Measurements from ENCODE around the gene CCL18. TPM values are rescaled to one million over a fixed set of nuclear protein-coding genes. Genes with fewer than 3 reads are reported as not detected.
"Not testable (repeated sequence)": the region's sequence is repeated elsewhere in the genome, so short reads cannot be mapped to it uniquely, and the experiment has no call there.

CCL18 gene
- total and polyA plus RNA-seq, 4 experiments from 2014 or later = not detected

- no peaks in the 10 kb centered on the region for H3K36me3 Mint-ChIP-seq
- H3K27me3 Mint-ChIP-seq = no peaks in the 10 kb centered on the region
- no peaks in the 10 kb centered on the region for H3K27me3 ChIP-seq (ENCODE audit: insufficient read depth, low read length)
- H3K27ac ChIP-seq (ENCODE audit: low read depth, low read length) = no peak overlapping the region
- no peaks in the 10 kb centered on the region for H3K4me1 ChIP-seq (ENCODE audit: insufficient read depth, low read length)
- H3K9me3 Mint-ChIP-seq = peaks cover 0 to 2% (median 0%) of the 10 kb centered on the region in 8 donors
- H3K4me3 ChIP-seq (ENCODE audit: low read length in 2 of 2) = no peak overlapping the region
- H3K36me3 ChIP-seq (ENCODE audit: insufficient read depth, low read length) = no peaks in the 10 kb centered on the region
- H3K4me3 Mint-ChIP-seq = no peak overlapping the region
- POLR2A ChIA-PET (ENCODE audit: partially characterized antibody) = no interaction called here
- no peaks in the 10 kb centered on the region for H3K9me3 ChIP-seq (ENCODE audit: control insufficient read depth in 1 of 2, low read length in 2 of 2)
- H3K27ac Mint-ChIP-seq = no peak overlapping the region
- intact Hi-C loops (cut with micrococcal nuclease) = loop anchor here (1.0 kb wide), 1 partner anchor 102 kb away; no protein-coding TSS in a partner anchor
- peaks cover 3 to 9% (median 5%) of the 10 kb centered on the region in 4 donors for H3K4me1 Mint-ChIP-seq
- CTCF ChIA-PET (ENCODE audit: partially characterized antibody) = interaction anchor here (1.1 to 2.5 kb wide), 7 partner anchors 8 to 124 kb away, joined by 3 to 16 read pairs (median 6); partner anchors contain the start of gene CCL18
- no peak for DNase-seq
These were observed 7.7 kb downstream of the CCL18 start for GRCh38 chr17:36071751-36072150.

- H3K9me3 ChIP-seq (ENCODE audit: control insufficient read depth in 1 of 2, low read length in 2 of 2) = no peaks in the 10 kb centered on the region
- peak overlapping the region in 3 of 8 donors; percentile 24 to 60 (median 27) for H3K4me3 Mint-ChIP-seq
- ChIA-PET POLR2A (ENCODE audit: partially characterized antibody) (no interaction called here), CTCF (ENCODE audit: partially characterized antibody) (interaction anchor here (0.6 to 2.5 kb wide), 25 partner anchors 9 to 309 kb away, joined by 3 to 22 read pairs (median 4); partner anchors contain the start of genes CCL15 and CCL18)
- H3K36me3 ChIP-seq (ENCODE audit: insufficient read depth, low read length) = no peaks in the 10 kb centered on the region
- no peaks in the 10 kb centered on the region for H3K27me3 ChIP-seq (ENCODE audit: insufficient read depth, low read length)
- no peaks in the 10 kb centered on the region for H3K4me1 ChIP-seq (ENCODE audit: insufficient read depth, low read length)
- intact Hi-C loops (cut with micrococcal nuclease) = loop anchor here (1.0 kb wide), 1 partner anchor 103 kb away; no protein-coding TSS in a partner anchor
- peaks cover 0 to 4% (median 0%) of the 10 kb centered on the region in 8 donors for H3K9me3 Mint-ChIP-seq
- peak; percentile 28 to 44 (median 37) for DNase-seq
- H3K27ac Mint-ChIP-seq = peak overlapping the region in 1 of 7 donors; percentile 4
- no peak overlapping the region for H3K27ac ChIP-seq (ENCODE audit: low read depth, low read length)
- peaks cover 3 to 9% (median 5%) of the 10 kb centered on the region in 4 donors for H3K4me1 Mint-ChIP-seq
- H3K4me3 ChIP-seq (ENCODE audit: low read length in 2 of 2) = no peak overlapping the region
- no peaks in the 10 kb centered on the region for H3K27me3 Mint-ChIP-seq
- H3K36me3 Mint-ChIP-seq = no peaks in the 10 kb centered on the region
These were observed 8.5 kb downstream of the CCL18 start for GRCh38 chr17:36072431-36073121.

GRCh38 chr17:36074365-36074764 is 10.3 kb downstream of the CCL18 start:
- POLR2A ChIA-PET (ENCODE audit: partially characterized antibody) = no interaction called here
- H3K36me3 Mint-ChIP-seq = no peaks in the 10 kb centered on the region

DNA sequence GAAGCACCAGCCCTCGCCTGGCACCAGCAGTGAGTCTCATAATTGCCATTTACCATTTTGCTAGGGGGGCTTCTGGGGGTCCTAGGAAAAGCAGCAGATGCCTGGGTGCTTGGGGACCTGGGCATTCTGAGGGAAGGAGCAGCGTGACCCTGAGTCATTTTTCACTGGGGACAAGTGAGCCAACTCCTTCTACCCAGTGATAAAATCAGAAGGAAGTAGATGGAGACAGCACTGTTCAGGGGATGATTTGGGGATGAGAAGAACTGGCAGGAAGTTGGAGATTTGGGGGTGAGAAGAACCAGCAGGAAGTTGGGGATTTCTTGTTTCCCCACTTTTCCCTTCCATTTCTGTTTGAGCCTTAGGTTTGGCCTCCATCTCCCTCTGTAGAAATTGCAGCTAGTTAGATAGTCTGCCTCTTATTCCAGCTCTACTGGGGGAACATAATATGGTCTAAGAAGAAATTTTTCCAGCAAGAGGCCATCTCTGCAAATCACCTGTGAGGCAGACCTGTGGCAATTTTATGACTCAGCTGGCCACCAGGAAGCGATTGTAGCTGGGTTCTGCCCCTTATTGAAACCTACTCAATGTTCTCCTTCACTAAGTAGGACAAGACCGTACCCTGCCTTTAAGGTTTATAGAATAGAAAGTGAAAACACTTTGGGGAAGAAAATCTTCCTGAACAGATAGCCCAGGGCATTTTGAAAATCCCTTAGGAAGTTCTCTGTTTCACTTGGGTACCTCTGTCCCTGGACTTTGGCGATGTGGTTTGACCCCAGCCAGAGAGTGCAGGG is 17.8 kb downstream of the CCL18 start:
- Mint-ChIP-seq H3K4me3 (peak overlapping the region in 7 of 8 donors; percentile 50 to 86 (median 58)), H3K4me1 (peaks cover 7 to 24% (median 17%) of the 10 kb centered on the region in 4 donors), H3K27ac (peak overlapping the region; percentile 52 to 89 (median 81))
- ChIA-PET POLR2A (ENCODE audit: partially characterized antibody) (interaction anchor here (0.6 kb wide), 1 partner anchor 502 kb away, joined by 4 read pairs; no protein-coding TSS in a partner anchor), CTCF (ENCODE audit: partially characterized antibody) (interaction anchor here (1.4 kb wide), 1 partner anchor 9 kb away, joined by 6 read pairs; no protein-coding TSS in a partner anchor)
- H3K36me3 ChIP-seq (ENCODE audit: insufficient read depth, low read length); H3K4me1 ChIP-seq (ENCODE audit: insufficient read depth, low read length); H3K27me3 ChIP-seq (ENCODE audit: insufficient read depth, low read length); H3K36me3 Mint-ChIP-seq; H3K9me3 Mint-ChIP-seq; DNase-seq; intact Hi-C loops (cut with micrococcal nuclease); H3K27me3 Mint-ChIP-seq; H3K9me3 ChIP-seq (ENCODE audit: control insufficient read depth in 1 of 2, low read length in 2 of 2); H3K4me3 ChIP-seq (ENCODE audit: low read length in 2 of 2): not testable (repeated sequence)
- peak overlapping the region; percentile 15 for H3K27ac ChIP-seq (ENCODE audit: low read depth, low read length)

More at GRCh38 chr17:36074365-36074764, 10.3 kb downstream of the CCL18 start:
- H3K27ac ChIP-seq (ENCODE audit: low read depth, low read length) = no peak overlapping the region
- Mint-ChIP-seq H3K27ac (no peak overlapping the region), H3K27me3 (no peaks in the 10 kb centered on the region), H3K4me3 (no peak overlapping the region), H3K4me1 (peaks cover 3 to 9% (median 5%) of the 10 kb centered on the region in 4 donors), H3K9me3 (peaks cover 0 to 4% (median 0%) of the 10 kb centered on the region in 8 donors)
- no peaks in the 10 kb centered on the region for H3K36me3 ChIP-seq (ENCODE audit: insufficient read depth, low read length)
- no peaks in the 10 kb centered on the region for H3K27me3 ChIP-seq (ENCODE audit: insufficient read depth, low read length)
- CTCF ChIA-PET (ENCODE audit: partially characterized antibody) = interaction anchor here (2.3 to 2.5 kb wide), 3 partner anchors 17 to 223 kb away, joined by 7 to 11 read pairs (median 8); no protein-coding TSS in a partner anchor
- no peaks in the 10 kb centered on the region for H3K4me1 ChIP-seq (ENCODE audit: insufficient read depth, low read length)
- DNase-seq = no peak
- no peaks in the 10 kb centered on the region for H3K9me3 ChIP-seq (ENCODE audit: control insufficient read depth in 1 of 2, low read length in 2 of 2)
- intact Hi-C loops (cut with micrococcal nuclease) = no loop called here
- no peak overlapping the region for H3K4me3 ChIP-seq (ENCODE audit: low read length in 2 of 2)

DNA sequence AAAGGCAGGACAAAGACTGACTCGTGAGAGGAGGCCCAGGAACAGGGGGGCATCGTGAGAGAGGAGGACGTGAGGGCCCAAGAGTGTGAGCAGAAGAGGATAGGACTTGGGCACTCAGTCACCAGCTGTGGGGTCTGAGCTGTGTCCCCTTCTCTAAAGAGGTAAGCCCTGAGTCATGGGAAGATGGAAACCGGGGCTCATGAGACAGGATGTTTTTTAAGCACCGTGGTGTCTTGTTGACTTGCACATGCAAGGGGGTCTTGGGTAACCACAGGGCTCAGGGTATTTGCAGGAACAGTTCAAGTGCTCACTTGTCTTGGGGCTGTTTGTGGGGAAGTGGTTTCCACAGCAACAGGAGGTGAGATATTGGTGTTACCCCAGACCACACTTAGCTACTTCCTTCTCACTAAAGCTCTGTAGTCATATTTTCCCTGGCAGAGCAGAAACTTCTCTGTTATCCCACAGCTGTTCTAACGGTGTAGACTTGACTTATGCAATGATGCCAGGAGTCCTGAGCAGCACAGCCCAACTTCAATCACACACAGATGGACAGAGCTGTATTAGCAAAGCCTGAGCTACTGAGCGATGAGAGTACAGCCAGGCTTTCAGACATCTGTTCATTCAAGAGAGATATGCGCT is 18.5 kb downstream of the CCL18 start:
- H3K4me1 ChIP-seq (ENCODE audit: insufficient read depth, low read length); H3K9me3 Mint-ChIP-seq; H3K36me3 ChIP-seq (ENCODE audit: insufficient read depth, low read length); H3K27me3 Mint-ChIP-seq; H3K27me3 ChIP-seq (ENCODE audit: insufficient read depth, low read length); H3K4me3 ChIP-seq (ENCODE audit: low read length in 2 of 2); H3K9me3 ChIP-seq (ENCODE audit: control insufficient read depth in 1 of 2, low read length in 2 of 2); H3K36me3 Mint-ChIP-seq; intact Hi-C loops (cut with micrococcal nuclease): not testable (repeated sequence)
- Mint-ChIP-seq H3K27ac (peak overlapping the region; percentile 52 to 89 (median 81)), H3K4me1 (peaks cover 7 to 24% (median 17%) of the 10 kb centered on the region in 4 donors), H3K4me3 (peak overlapping the region in 7 of 8 donors; percentile 50 to 86 (median 58))
- H3K27ac ChIP-seq (ENCODE audit: low read depth, low read length) = peak overlapping the region; percentile 15
- peak; percentile 38 to 70 (median 44) for DNase-seq
- ChIA-PET CTCF (ENCODE audit: partially characterized antibody) (interaction anchor here (1.4 kb wide), 1 partner anchor 10 kb away, joined by 6 read pairs; no protein-coding TSS in a partner anchor), POLR2A (ENCODE audit: partially characterized antibody) (interaction anchor here (0.6 kb wide), 1 partner anchor 501 kb away, joined by 4 read pairs; no protein-coding TSS in a partner anchor)

- H3K4me1 ChIP-seq (ENCODE audit: insufficient read depth, low read length); H3K36me3 Mint-ChIP-seq; H3K27me3 Mint-ChIP-seq; H3K36me3 ChIP-seq (ENCODE audit: insufficient read depth, low read length); H3K9me3 Mint-ChIP-seq; H3K27ac ChIP-seq (ENCODE audit: low read depth, low read length); POLR2A ChIA-PET (ENCODE audit: partially characterized antibody); H3K27me3 ChIP-seq (ENCODE audit: insufficient read depth, low read length); CTCF ChIA-PET (ENCODE audit: partially characterized antibody); H3K4me3 Mint-ChIP-seq; H3K4me3 ChIP-seq (ENCODE audit: low read length in 2 of 2); H3K9me3 ChIP-seq (ENCODE audit: control insufficient read depth in 1 of 2, low read length in 2 of 2); DNase-seq; intact Hi-C loops (cut with micrococcal nuclease): not testable (repeated sequence)
- peak overlapping the region in 3 of 7 donors; percentile 19 to 55 (median 44) for H3K27ac Mint-ChIP-seq
- peaks cover 7 to 24% (median 17%) of the 10 kb centered on the region in 4 donors for H3K4me1 Mint-ChIP-seq
These were observed 19.6 kb downstream of the CCL18 start for GRCh38 chr17:36083691-36084090.
